Natural killer cell treated with Interleukin-12 subunit alpha and Interleukin-12 subunit beta and Interleukin-15 and Interleukin-18, amount 100 ng/mL, for 72 hours (primary cell): ENCODE data around the gene MYL6B. TPM values are rescaled to one million over a fixed set of nuclear protein-coding genes. Genes with fewer than 3 reads are reported as not detected.

Experiments
- ATAC-seq, 2 donors: fragments of 150-1000 bp; cut with Tn5 transposase in 1 of 2; sonication (Bioruptor Pico), chemical (Tn5 transposase) in 1 of 2; 2 replicates each; pipeline ENCODE4 v1.10.0; 2021
- DNase-seq: peaks from one replicate; pipeline ENCODE4 v3.0.0; 2022; ENCODE audit warnings: low spot score
- H3K27ac Mint-ChIP-seq, 2 donors: 1 replicate in 1 of 2; 2 replicates in 1 of 2; pipeline ENCODE4 v1.8.0; 2022; ENCODE audit warnings: mixed read lengths in 2 of 2, mild to moderate bottlenecking in 1 of 2, moderate library complexity in 1 of 2
- H3K27me3 Mint-ChIP-seq, 2 donors: 1 replicate in 1 of 2; 2 replicates in 1 of 2; pipeline ENCODE4 v1.8.0; 2022; ENCODE audit warnings: mixed read lengths in 2 of 2
- H3K36me3 Mint-ChIP-seq: one replicate; pipeline ENCODE4 v1.8.0; 2022; ENCODE audit warnings: mixed read lengths
- H3K4me1 Mint-ChIP-seq, 2 donors: 1 replicate in 1 of 2; 2 replicates in 1 of 2; pipeline ENCODE4 v1.8.0; 2022; ENCODE audit warnings: low read depth in 2 of 2, mixed read lengths in 2 of 2, mild to moderate bottlenecking in 1 of 2
- H3K4me3 Mint-ChIP-seq: one replicate; pipeline ENCODE4 v1.8.0; 2022; ENCODE audit warnings: mixed read lengths
- H3K9me3 Mint-ChIP-seq: 2 replicates; pipeline ENCODE4 v1.8.0; 2022; ENCODE audit warnings: mixed read lengths
- total RNA-seq, 2 donors: library from RNA; stranded (reverse); gene quantifications; one replicate each; pipeline ENCODE4 v1.2.3, GENCODE V29; 2022

MYL6B gene
- total RNA-seq, 2 donors from 2014 or later = 32.0 to 65.5 TPM

DNA sequence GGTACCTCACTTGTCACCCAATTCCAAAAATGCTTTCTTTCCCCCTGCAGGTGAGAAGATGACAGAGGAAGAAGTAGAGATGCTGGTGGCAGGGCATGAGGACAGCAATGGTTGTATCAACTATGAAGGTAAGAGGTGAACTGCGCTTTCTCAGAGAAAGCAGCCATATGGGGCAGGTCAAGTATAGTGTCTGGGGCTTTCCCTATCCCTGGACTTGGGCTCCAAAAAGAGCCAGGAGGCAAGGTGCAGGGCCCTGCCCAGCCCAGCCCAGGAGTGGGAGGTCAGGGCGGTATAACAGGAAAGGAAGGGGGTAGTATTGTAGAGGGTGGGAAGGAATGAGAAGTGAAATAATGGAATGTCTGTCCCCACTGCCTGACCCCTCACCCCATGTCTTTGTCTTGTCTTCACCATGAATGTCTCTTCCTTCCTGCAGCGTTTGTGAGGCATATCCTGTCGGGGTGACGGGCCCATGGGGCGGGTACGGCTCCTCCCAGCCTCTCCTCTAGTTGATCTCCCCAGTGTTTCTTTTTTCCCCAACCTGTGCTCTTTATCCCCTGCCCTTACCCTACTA, 7.9 kb downstream of the MYL6B start:
- no peak for DNase-seq
- H3K4me3 Mint-ChIP-seq = peak overlapping the region; percentile 100
- H3K36me3 Mint-ChIP-seq = peaks cover 35% of the 10 kb centered on the region
- no peaks in the 10 kb centered on the region for H3K27me3 Mint-ChIP-seq
- H3K9me3 Mint-ChIP-seq = no peaks in the 10 kb centered on the region
- peaks cover 42 to 50% of the 10 kb centered on the region in 2 donors for H3K4me1 Mint-ChIP-seq
- ATAC-seq = peak in 1 of 2 donors; percentile 70
- H3K27ac Mint-ChIP-seq = peak overlapping the region; percentile 94 to 98

DNA sequence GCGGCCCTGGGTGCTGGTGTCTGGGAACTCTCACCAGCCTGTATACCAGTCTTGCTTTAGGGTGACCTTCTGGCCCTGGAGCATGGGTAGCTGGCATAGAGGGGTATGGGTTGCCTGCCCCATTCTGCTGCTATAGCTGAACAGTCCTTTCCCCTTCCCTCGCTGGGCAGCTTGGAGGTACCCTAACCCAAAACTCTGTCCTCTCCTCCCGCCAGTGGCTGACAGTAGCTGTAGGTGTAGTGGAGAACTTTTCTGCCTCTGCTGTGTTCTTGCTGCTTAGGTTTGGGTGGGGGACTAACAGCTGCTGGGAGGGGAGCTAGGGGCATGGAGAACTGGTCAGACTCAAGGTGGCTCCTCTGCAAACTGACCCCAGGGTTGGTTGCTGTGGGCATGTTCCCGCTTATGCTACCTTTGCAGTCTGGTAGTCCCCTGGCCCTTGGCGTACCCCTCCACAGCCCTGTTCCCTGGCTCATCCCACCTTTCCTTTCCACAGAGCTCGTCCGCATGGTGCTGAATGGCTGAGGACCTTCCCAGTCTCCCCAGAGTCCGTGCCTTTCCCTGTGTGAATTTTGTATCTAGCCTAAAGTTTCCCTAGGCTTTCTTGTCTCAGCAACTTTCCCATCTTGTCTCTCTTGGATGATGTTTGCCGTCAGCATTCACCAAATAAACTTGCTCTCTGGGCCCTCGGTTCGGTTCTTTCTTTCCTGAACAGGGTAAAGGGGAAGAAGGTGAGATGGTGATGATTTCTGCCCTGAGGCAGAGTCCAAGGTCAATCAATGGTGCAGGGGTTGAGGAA, 8.7 kb downstream of the MYL6B start:
- peak overlapping the region; percentile 100 for H3K4me3 Mint-ChIP-seq
- H3K27ac Mint-ChIP-seq = peak overlapping the region; percentile 94 to 98
- DNase-seq (no peak), ATAC-seq (no peak)
- H3K9me3 Mint-ChIP-seq = no peaks in the 10 kb centered on the region
- peaks cover 35% of the 10 kb centered on the region for H3K36me3 Mint-ChIP-seq
- H3K27me3 Mint-ChIP-seq = no peaks in the 10 kb centered on the region
- H3K4me1 Mint-ChIP-seq = peaks cover 37 to 46% of the 10 kb centered on the region in 2 donors

- ATAC-seq (no peak), DNase-seq (no peak)
- peak overlapping the region; percentile 94 to 98 for H3K27ac Mint-ChIP-seq
- H3K4me1 Mint-ChIP-seq = peaks cover 37 to 46% of the 10 kb centered on the region in 2 donors
- H3K27me3 Mint-ChIP-seq = no peaks in the 10 kb centered on the region
- H3K36me3 Mint-ChIP-seq = peaks cover 35% of the 10 kb centered on the region
- H3K4me3 Mint-ChIP-seq = peak overlapping the region; percentile 100
- H3K9me3 Mint-ChIP-seq = no peaks in the 10 kb centered on the region
These were observed 9.4 kb downstream of the MYL6B start for GRCh38 chr12:56161690-56162351.

DNA sequence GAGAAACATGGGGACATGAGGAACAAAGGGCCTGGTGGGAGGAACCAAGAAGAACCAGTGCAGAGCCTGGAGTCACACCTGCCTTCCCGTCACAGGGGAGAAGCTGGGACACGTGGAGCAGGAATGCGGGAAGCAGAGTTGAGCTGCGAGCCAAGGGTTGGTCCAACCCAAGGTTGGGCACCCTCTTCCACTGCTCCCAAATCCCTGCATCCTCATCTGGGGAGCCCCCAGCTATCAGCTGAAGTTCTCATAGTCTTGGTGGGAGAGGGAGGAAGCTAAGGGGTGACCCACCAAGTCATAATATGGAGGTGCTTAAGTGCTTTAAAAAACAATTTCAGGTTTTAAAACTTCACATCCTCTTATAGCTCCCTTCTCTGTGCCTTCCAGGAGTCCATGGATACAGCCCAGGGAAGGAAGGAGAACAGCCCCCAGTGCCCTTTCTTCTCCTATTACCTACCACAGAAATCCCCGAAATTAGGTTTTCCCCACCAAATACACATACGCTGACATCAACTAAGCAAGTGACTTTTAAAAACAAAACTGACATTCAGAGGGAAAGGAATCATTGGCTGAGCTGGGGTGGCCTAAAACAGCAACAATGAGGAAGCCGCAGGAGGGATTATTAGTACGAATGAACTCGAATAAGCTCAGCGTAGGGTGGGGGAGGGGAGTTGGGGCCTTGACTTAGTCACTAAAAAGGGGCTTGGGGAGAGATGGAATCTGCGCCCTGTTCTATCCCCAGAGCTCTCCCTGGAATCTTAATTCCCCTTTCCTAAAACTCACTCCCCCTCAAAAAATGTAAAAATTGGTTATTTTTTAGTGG, 10.3 kb downstream of the MYL6B start:
- H3K9me3 Mint-ChIP-seq = no peaks in the 10 kb centered on the region

DNA sequence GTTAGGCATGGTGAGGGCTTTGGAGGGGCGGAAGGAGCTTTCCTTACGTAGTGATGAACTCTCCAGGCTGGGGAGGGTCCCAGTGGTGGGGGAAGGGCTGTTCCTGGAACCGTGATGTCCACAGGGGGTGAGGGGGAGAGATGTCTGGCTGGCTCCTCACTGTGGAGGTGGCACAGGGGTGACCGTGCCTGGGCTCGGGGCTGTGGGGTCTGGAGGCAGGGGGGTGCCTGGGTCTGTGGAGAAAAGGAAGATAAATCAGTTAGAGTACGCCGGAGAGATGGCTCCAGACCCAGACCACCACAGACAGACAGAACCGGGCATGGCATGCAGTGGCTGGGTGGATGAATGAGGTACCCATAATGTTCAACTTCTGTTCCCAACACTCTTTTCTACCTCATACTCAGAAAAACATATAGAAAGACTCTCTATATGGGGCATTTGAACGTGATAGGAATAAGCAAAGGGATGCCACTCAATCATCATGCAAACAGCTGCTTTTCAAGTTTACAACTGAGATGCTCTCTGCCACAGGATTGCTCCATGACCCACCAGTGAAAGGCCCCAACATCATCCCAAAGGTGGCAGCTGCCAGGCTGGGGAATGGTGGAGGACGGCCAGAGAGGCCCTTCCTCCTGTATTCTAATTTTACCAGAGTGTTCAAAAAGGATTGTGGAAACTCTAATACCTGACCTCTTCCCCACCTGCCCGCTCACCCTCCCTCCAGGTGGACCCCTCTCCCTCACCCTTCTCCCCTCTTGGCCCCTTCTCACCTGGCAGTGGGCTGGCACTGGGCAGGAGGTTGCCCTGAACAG, 11.4 kb downstream of the MYL6B start:
- ATAC-seq (no peak), DNase-seq (no peak)
- Mint-ChIP-seq H3K4me1 (peaks cover 29 to 45% of the 10 kb centered on the region in 2 donors), H3K4me3 (no peak overlapping the region), H3K27me3 (no peaks in the 10 kb centered on the region), H3K27ac (peak overlapping the region in 1 of 2 donors; percentile 57), H3K9me3 (no peaks in the 10 kb centered on the region), H3K36me3 (peaks cover 36% of the 10 kb centered on the region)

More for the DNA sequence above, 10.3 kb downstream of the MYL6B start:
- Mint-ChIP-seq H3K4me1 (peaks cover 30 to 44% of the 10 kb centered on the region in 2 donors), H3K4me3 (no peak overlapping the region), H3K36me3 (peaks cover 39% of the 10 kb centered on the region), H3K27me3 (no peaks in the 10 kb centered on the region), H3K27ac (peak overlapping the region; percentile 39 to 98)
- DNase-seq = no peak
- ATAC-seq = no peak

DNA sequence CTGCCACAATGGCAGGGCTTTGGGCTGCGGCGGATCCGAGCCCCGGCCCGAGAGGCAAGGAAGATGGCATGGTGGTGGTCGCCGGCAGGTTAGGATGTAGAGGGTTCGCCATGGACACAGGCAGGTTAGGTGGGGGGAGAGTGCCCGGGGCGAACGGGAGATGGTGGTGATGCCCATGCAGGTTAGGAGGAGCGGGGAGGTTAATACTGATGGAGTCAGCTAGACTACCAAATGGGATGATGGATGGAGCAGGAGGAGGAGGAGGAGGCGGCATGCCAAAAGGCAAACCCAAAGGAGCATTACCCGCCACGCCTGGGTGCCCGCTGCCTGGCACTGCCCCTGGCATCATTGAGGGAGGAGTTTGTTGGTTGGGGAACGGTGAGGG, 11.9 kb downstream of the MYL6B start:
- DNase-seq = no peak
- no peaks in the 10 kb centered on the region for H3K9me3 Mint-ChIP-seq
- peaks cover 23 to 39% of the 10 kb centered on the region in 2 donors for H3K4me1 Mint-ChIP-seq
- H3K4me3 Mint-ChIP-seq = no peak overlapping the region
- H3K27me3 Mint-ChIP-seq = no peaks in the 10 kb centered on the region
- no peak for ATAC-seq
- H3K36me3 Mint-ChIP-seq = peaks cover 30% of the 10 kb centered on the region
- H3K27ac Mint-ChIP-seq = no peak overlapping the region

GRCh38 chr12:56165369-56165768, 13.0 kb downstream of the MYL6B start:
- Mint-ChIP-seq H3K36me3 (peaks cover 29% of the 10 kb centered on the region), H3K9me3 (no peaks in the 10 kb centered on the region), H3K27ac (peak overlapping the region in 1 of 2 donors; percentile 32), H3K27me3 (no peaks in the 10 kb centered on the region), H3K4me3 (no peak overlapping the region), H3K4me1 (peaks cover 13 to 28% of the 10 kb centered on the region in 2 donors)
- ATAC-seq (peak in 1 of 2 donors; percentile 41), DNase-seq (no peak)

- no peaks in the 10 kb centered on the region for H3K9me3 Mint-ChIP-seq
- H3K27ac Mint-ChIP-seq = peak overlapping the region; percentile 51 to 65
- H3K4me1 Mint-ChIP-seq = peaks cover 0 to 10% of the 10 kb centered on the region in 2 donors
- DNase-seq = no peak
- ATAC-seq = no peak
- H3K4me3 Mint-ChIP-seq = no peak overlapping the region
- H3K27me3 Mint-ChIP-seq = no peaks in the 10 kb centered on the region
- peaks cover 23% of the 10 kb centered on the region for H3K36me3 Mint-ChIP-seq
These were observed 16.9 kb downstream of the MYL6B start for GRCh38 chr12:56169229-56169759.

DNA sequence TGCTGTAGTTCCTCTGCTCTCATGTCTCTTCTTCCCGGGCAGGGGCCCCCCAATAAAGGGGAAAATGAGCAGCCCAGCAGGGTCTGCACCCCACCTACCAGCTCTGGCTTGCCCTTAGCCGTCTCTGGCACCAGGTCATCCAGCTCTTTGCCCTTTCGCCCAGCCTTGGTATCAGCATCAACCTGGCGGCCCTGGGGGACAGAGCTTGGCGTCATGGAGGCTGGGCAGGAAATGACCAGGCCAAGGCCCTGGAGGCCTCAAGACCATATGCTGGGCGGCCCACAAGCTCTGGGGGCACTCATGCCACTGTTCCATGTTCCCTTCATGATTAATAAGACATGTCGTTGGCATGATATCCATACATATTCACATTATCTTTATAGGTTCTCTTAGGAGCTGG, 20.5 kb downstream of the MYL6B start:
- Mint-ChIP-seq H3K9me3 (no peaks in the 10 kb centered on the region), H3K27me3 (no peaks in the 10 kb centered on the region), H3K27ac (peak overlapping the region in 1 of 2 donors; percentile 7), H3K36me3 (peaks cover 27% of the 10 kb centered on the region), H3K4me1 (peaks cover 0 to 8% of the 10 kb centered on the region in 2 donors), H3K4me3 (no peak overlapping the region)
- ATAC-seq (no peak), DNase-seq (no peak)

GRCh38 chr12:56178347-56178746, 26.0 kb downstream of the MYL6B start:
- Mint-ChIP-seq H3K27ac (no peak overlapping the region), H3K27me3 (no peaks in the 10 kb centered on the region)
- DNase-seq = no peak

GRCh38 chr12:56186957-56187356, 34.6 kb downstream of the MYL6B start:
- ATAC-seq (no peak), DNase-seq (no peak)
- Mint-ChIP-seq H3K4me1 (peaks cover 32 to 36% of the 10 kb centered on the region in 2 donors), H3K27ac (peak overlapping the region; percentile 84 to 94), H3K4me3 (peak overlapping the region; percentile 92), H3K36me3 (peaks cover 19% of the 10 kb centered on the region), H3K9me3 (no peaks in the 10 kb centered on the region), H3K27me3 (no peaks in the 10 kb centered on the region)

More at GRCh38 chr12:56178347-56178746, 26.0 kb downstream of the MYL6B start:
- no peaks in the 10 kb centered on the region for H3K9me3 Mint-ChIP-seq
- ATAC-seq = no peak
- H3K36me3 Mint-ChIP-seq = peaks cover 36% of the 10 kb centered on the region
- H3K4me3 Mint-ChIP-seq = no peak overlapping the region
- H3K4me1 Mint-ChIP-seq = peaks cover 0 to 6% of the 10 kb centered on the region in 2 donors

GRCh38 chr12:56188131-56188777, 35.9 kb downstream of the MYL6B start:
- Mint-ChIP-seq H3K9me3 (no peaks in the 10 kb centered on the region), H3K4me1 (peaks cover 40 to 45% of the 10 kb centered on the region in 2 donors), H3K27me3 (no peaks in the 10 kb centered on the region), H3K36me3 (peaks cover 19% of the 10 kb centered on the region), H3K27ac (peak overlapping the region; percentile 84 to 94), H3K4me3 (peak overlapping the region; percentile 92)
- ATAC-seq (no peak), DNase-seq (no peak)
